Measurements from ENCODE around the gene ACHE.
"Not testable (repeated sequence)": the region's sequence is repeated elsewhere in the genome, so short reads cannot be mapped to it uniquely, and the experiment has no call there.

The ACHE gene

DNA sequence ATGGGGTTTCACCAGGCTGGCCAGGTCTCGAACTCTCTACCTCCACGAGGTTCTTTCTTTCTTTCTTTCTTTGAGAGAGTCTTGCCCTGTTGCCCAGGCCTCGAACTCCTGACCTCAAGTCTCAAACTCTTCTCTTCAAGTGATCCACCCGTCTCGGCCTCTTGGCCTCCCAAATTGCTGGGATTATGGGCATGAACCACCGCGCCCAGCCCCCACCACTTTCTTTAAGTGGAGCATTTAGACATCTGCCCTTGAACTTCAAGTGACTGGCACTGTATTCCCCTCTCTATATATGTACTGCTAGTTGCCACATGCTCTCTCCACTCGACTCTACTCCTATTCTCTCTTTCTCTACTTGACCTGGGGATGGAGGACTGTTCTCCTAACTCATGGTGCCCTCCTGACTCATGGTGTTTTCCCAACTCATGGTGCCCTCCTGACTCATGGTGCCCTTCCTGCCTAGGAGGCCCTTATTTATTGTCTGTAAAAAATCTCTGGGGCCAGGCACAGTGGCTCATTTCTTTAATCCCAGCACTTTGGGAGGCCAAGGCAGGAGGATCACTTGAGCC lies 19.3 kb upstream of the ACHE start:
- no peak overlapping the region for H4K8ac ChIP-seq (ENCODE audit: low read depth, low read length)
- H3K4ac ChIP-seq (ENCODE audit: low read depth, low read length) = no peak overlapping the region
- no peak overlapping the region for H3K18ac ChIP-seq (ENCODE audit: low read length)
- no peaks in the 10 kb centered on the region for H3K79me2 ChIP-seq (ENCODE audit: control insufficient read depth, insufficient read depth, low read length)
- no peak overlapping the region for H3K27ac ChIP-seq (ENCODE audit: low read depth, low read length)
- H3K23ac ChIP-seq (ENCODE audit: low read length) = no peak overlapping the region
- H3K79me1 ChIP-seq (ENCODE audit: low read length) = no peaks in the 10 kb centered on the region
- no peak overlapping the region for H2BK5ac ChIP-seq (ENCODE audit: low read length)
- DNase-seq = no peak
- no peak overlapping the region for H2BK120ac ChIP-seq (ENCODE audit: low read depth, low read length)
- no peak overlapping the region for H3K4me3 ChIP-seq (ENCODE audit: low read length)
- no peak overlapping the region for H3K4me2 ChIP-seq (ENCODE audit: low read length)
- no peaks in the 10 kb centered on the region for H3K4me1 ChIP-seq (ENCODE audit: control insufficient read depth, low read depth, low read length)
- no peaks in the 10 kb centered on the region for H3K27me3 ChIP-seq (ENCODE audit: insufficient read depth, low read length, poor library complexity)
- H4K5ac ChIP-seq (ENCODE audit: low read length) = no peak overlapping the region
- no peak overlapping the region for H2AK5ac ChIP-seq (ENCODE audit: low read length)
- no CpG with 5 or more reads among the region's 8 CpGs for WGBS (ENCODE audit: extremely low coverage, insufficient coverage, low lambda C conversion rate)
- no peak overlapping the region for H3K9ac ChIP-seq (ENCODE audit: low read length)
- H2BK15ac ChIP-seq (replicated peaks; ENCODE audit: low read depth) = no peak overlapping the region
- no peak overlapping the region for H3K56ac ChIP-seq (ENCODE audit: low read length)
- H3K36me3 ChIP-seq (ENCODE audit: control insufficient read depth, insufficient read depth, low read length) = no peaks in the 10 kb centered on the region

DNA sequence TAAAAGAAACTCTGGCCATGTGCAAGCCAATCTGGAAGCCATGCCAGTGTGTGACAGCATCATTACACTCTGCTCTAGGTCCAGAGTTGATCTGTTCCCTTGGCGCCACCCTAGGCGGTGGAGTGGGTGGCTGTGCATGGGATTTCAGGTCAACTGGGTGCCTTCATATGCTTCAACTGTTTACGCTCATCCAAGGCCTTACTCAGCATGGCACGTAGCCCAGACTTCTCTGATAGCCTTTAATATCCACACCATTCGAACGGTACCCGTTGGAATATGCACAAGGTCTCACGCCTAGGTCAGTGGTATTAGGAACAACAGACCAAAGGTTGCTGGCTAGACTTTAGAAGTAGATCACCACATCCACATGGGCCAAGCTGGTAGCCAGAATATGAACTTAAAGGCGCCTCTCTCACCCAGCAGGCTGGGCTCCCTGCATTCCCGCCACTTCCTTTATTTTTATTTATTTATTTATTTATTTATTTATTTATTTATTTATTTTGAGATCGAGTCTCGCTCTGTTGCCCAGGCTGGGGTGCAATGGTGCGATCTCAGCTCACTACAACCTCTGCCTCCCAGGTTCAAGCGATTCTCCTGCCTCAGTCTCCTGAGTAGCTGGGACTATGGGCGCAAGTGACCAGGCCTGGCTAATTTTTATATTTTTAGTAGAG lies 18.7 kb upstream of the ACHE start:
- Histone ChIP-seq H2BK120ac (ENCODE audit: low read depth, low read length) (no peak overlapping the region), H3K4me3 (ENCODE audit: low read length) (no peak overlapping the region), H3K9ac (ENCODE audit: low read length) (no peak overlapping the region), H2BK15ac (replicated peaks; ENCODE audit: low read depth) (no peak overlapping the region), H3K4me1 (ENCODE audit: control insufficient read depth, low read depth, low read length) (no peaks in the 10 kb centered on the region), H3K79me1 (ENCODE audit: low read length) (no peaks in the 10 kb centered on the region), H3K56ac (ENCODE audit: low read length) (no peak overlapping the region), H3K18ac (ENCODE audit: low read length) (no peak overlapping the region), H4K8ac (ENCODE audit: low read depth, low read length) (no peak overlapping the region), H3K79me2 (ENCODE audit: control insufficient read depth, insufficient read depth, low read length) (no peaks in the 10 kb centered on the region), H3K27me3 (ENCODE audit: insufficient read depth, low read length, poor library complexity) (no peaks in the 10 kb centered on the region), H2AK5ac (ENCODE audit: low read length) (no peak overlapping the region), H4K5ac (ENCODE audit: low read length) (no peak overlapping the region), H3K27ac (ENCODE audit: low read depth, low read length) (no peak overlapping the region), H2BK5ac (ENCODE audit: low read length) (no peak overlapping the region), H3K36me3 (ENCODE audit: control insufficient read depth, insufficient read depth, low read length) (no peaks in the 10 kb centered on the region), H3K4ac (ENCODE audit: low read depth, low read length) (no peak overlapping the region), H3K23ac (ENCODE audit: low read length) (no peak overlapping the region), H3K4me2 (ENCODE audit: low read length) (no peak overlapping the region)
- DNase-seq = no peak
- no CpG with 5 or more reads among the region's 15 CpGs for WGBS (ENCODE audit: extremely low coverage, insufficient coverage, low lambda C conversion rate)

DNA sequence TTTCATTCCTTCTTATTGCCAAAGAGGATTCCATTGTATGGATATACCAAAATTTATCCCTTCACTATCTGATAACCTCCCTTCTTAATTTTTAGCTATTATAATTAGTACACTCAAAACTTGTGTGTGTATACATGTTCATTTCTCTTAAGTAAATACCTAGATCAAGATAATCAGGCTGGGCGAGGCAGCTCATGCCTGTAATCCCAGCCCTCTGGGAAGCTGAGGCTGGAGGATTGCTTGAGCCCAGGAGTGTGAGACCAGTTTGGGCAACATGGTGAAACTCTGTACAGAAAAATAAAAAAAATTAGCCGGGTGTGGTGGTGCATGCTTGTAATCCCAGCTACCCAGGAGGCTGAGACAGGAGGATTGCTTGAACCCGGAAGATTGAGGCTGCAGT lies 15.8 kb upstream of the ACHE start:
- no peak overlapping the region for H3K18ac ChIP-seq (ENCODE audit: low read length)
- H3K4me2 ChIP-seq (ENCODE audit: low read length) = no peak overlapping the region
- H2AK5ac ChIP-seq (ENCODE audit: low read length) = no peak overlapping the region
- no peaks in the 10 kb centered on the region for H3K4me1 ChIP-seq (ENCODE audit: control insufficient read depth, low read depth, low read length)
- H3K4ac ChIP-seq (ENCODE audit: low read depth, low read length) = no peak overlapping the region
- H2BK120ac ChIP-seq (ENCODE audit: low read depth, low read length) = no peak overlapping the region
- H2BK5ac ChIP-seq (ENCODE audit: low read length) = no peak overlapping the region
- no peak overlapping the region for H4K8ac ChIP-seq (ENCODE audit: low read depth, low read length)
- DNase-seq = no peak
- H3K23ac ChIP-seq (ENCODE audit: low read length) = no peak overlapping the region
- no CpG with 5 or more reads among the region's 3 CpGs for WGBS (ENCODE audit: extremely low coverage, insufficient coverage, low lambda C conversion rate)
- no peak overlapping the region for H3K56ac ChIP-seq (ENCODE audit: low read length)
- H3K27ac ChIP-seq (ENCODE audit: low read depth, low read length) = no peak overlapping the region
- no peak overlapping the region for H3K4me3 ChIP-seq (ENCODE audit: low read length)
- H3K36me3 ChIP-seq (ENCODE audit: control insufficient read depth, insufficient read depth, low read length) = no peaks in the 10 kb centered on the region
- H3K27me3 ChIP-seq (ENCODE audit: insufficient read depth, low read length, poor library complexity) = no peaks in the 10 kb centered on the region
- H3K9ac ChIP-seq (ENCODE audit: low read length) = no peak overlapping the region
- no peaks in the 10 kb centered on the region for H3K79me1 ChIP-seq (ENCODE audit: low read length)
- no peaks in the 10 kb centered on the region for H3K79me2 ChIP-seq (ENCODE audit: control insufficient read depth, insufficient read depth, low read length)
- H4K5ac ChIP-seq (ENCODE audit: low read length) = no peak overlapping the region
- H2BK15ac ChIP-seq (replicated peaks; ENCODE audit: low read depth) = no peak overlapping the region

DNA sequence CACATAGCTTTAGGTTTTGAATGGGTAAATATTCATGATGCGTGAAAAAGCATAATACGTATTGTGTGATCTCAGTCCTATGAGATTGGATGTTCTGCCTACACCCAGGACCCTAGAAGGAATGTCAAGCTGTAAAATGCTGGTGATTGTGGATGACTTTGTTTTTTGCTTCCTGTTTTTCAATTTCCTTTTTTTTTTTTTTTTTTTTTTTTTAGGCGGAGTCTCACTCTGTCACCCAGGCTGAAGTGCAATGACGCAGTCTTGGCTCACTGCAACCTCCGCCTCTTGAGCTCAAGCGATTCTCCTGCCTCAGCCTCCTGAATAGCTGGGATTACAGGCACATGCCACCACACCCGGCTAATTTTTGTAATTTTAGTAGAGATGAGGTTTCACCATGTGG lies 14.8 kb upstream of the ACHE start:
- H3K56ac ChIP-seq (ENCODE audit: low read length); H3K79me2 ChIP-seq (ENCODE audit: control insufficient read depth, insufficient read depth, low read length); DNase-seq; H3K27ac ChIP-seq (ENCODE audit: low read depth, low read length); H4K8ac ChIP-seq (ENCODE audit: low read depth, low read length); H2AK5ac ChIP-seq (ENCODE audit: low read length); H3K4me3 ChIP-seq (ENCODE audit: low read length); H3K27me3 ChIP-seq (ENCODE audit: insufficient read depth, low read length, poor library complexity); H4K5ac ChIP-seq (ENCODE audit: low read length); H2BK15ac ChIP-seq (replicated peaks; ENCODE audit: low read depth); H3K79me1 ChIP-seq (ENCODE audit: low read length); H3K18ac ChIP-seq (ENCODE audit: low read length); H3K23ac ChIP-seq (ENCODE audit: low read length); H3K4me2 ChIP-seq (ENCODE audit: low read length); H3K9ac ChIP-seq (ENCODE audit: low read length); H3K36me3 ChIP-seq (ENCODE audit: control insufficient read depth, insufficient read depth, low read length); H2BK120ac ChIP-seq (ENCODE audit: low read depth, low read length); H3K4ac ChIP-seq (ENCODE audit: low read depth, low read length); H3K4me1 ChIP-seq (ENCODE audit: control insufficient read depth, low read depth, low read length); H2BK5ac ChIP-seq (ENCODE audit: low read length): not testable (repeated sequence)
- no CpG with 5 or more reads among the region's 7 CpGs for WGBS (ENCODE audit: extremely low coverage, insufficient coverage, low lambda C conversion rate)

DNA sequence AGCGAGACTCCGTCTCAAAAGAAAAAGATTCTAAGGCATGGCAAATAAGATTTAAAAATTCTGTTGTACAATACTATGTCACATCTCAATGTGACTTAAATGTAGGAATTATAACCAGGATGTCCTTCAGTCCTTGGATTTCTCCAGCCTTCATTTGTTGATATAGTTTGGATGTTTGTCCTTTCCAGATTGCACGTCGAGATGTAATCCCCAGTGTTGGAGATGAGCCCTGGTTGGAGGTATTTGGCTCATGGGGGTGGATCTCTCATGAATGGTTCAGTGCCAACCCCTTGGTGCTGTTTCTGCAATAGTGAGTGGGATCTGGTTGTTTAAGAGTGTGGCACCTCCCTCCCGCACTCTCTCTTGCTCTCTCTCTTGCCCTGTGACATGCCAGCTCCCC lies 12.8 kb upstream of the ACHE start:
- no peaks in the 10 kb centered on the region for H3K27me3 ChIP-seq (ENCODE audit: insufficient read depth, low read length, poor library complexity)
- H3K79me2 ChIP-seq (ENCODE audit: control insufficient read depth, insufficient read depth, low read length) = no peaks in the 10 kb centered on the region
- WGBS (ENCODE audit: extremely low coverage, insufficient coverage, low lambda C conversion rate) = no CpG with 5 or more reads among the region's 5 CpGs
- no peak overlapping the region for H3K56ac ChIP-seq (ENCODE audit: low read length)
- no peak overlapping the region for H2BK120ac ChIP-seq (ENCODE audit: low read depth, low read length)
- H3K23ac ChIP-seq (ENCODE audit: low read length) = no peak overlapping the region
- H2BK15ac ChIP-seq (replicated peaks; ENCODE audit: low read depth) = no peak overlapping the region
- H3K9ac ChIP-seq (ENCODE audit: low read length) = no peak overlapping the region
- no peak overlapping the region for H2AK5ac ChIP-seq (ENCODE audit: low read length)
- H3K18ac ChIP-seq (ENCODE audit: low read length) = no peak overlapping the region
- H2BK5ac ChIP-seq (ENCODE audit: low read length) = no peak overlapping the region
- no peak overlapping the region for H4K5ac ChIP-seq (ENCODE audit: low read length)
- no peak overlapping the region for H3K4ac ChIP-seq (ENCODE audit: low read depth, low read length)
- no peaks in the 10 kb centered on the region for H3K4me1 ChIP-seq (ENCODE audit: control insufficient read depth, low read depth, low read length)
- H4K8ac ChIP-seq (ENCODE audit: low read depth, low read length) = no peak overlapping the region
- H3K36me3 ChIP-seq (ENCODE audit: control insufficient read depth, insufficient read depth, low read length) = no peaks in the 10 kb centered on the region
- no peak overlapping the region for H3K4me3 ChIP-seq (ENCODE audit: low read length)
- no peak for DNase-seq
- no peak overlapping the region for H3K27ac ChIP-seq (ENCODE audit: low read depth, low read length)
- H3K79me1 ChIP-seq (ENCODE audit: low read length) = no peaks in the 10 kb centered on the region
- no peak overlapping the region for H3K4me2 ChIP-seq (ENCODE audit: low read length)

DNA sequence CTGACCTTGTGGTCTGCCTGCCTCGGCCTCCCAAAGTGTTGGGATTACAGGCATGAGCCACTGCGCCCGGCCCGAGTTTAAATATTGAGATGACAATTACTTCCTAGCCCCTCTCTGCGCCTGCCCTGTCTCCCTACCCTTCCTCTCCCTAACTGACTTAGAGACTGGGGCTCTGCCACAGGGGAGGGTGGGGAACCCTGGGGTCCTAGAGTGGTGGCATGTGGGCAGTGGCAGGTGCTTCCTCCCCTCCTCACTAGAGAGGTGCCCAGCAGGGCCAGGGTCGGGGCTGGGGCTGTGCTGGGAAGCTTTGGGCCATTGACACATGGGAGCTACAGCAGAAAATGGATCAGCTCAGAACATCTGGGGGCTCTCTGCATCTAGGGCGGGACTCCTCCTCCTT lies 7.0 kb upstream of the ACHE start:
- Histone ChIP-seq H3K79me2 (ENCODE audit: control insufficient read depth, insufficient read depth, low read length) (no peaks in the 10 kb centered on the region), H2BK15ac (replicated peaks; ENCODE audit: low read depth) (no peak overlapping the region), H3K4me1 (ENCODE audit: control insufficient read depth, low read depth, low read length) (no peaks in the 10 kb centered on the region), H2AK5ac (ENCODE audit: low read length) (no peak overlapping the region), H4K5ac (ENCODE audit: low read length) (no peak overlapping the region), H3K18ac (ENCODE audit: low read length) (no peak overlapping the region), H2BK120ac (ENCODE audit: low read depth, low read length) (no peak overlapping the region), H3K79me1 (ENCODE audit: low read length) (no peaks in the 10 kb centered on the region), H3K23ac (ENCODE audit: low read length) (no peak overlapping the region), H3K9ac (ENCODE audit: low read length) (no peak overlapping the region), H2BK5ac (ENCODE audit: low read length) (no peak overlapping the region), H3K27me3 (ENCODE audit: insufficient read depth, low read length, poor library complexity) (no peaks in the 10 kb centered on the region), H3K4me3 (ENCODE audit: low read length) (no peak overlapping the region), H3K36me3 (ENCODE audit: control insufficient read depth, insufficient read depth, low read length) (no peaks in the 10 kb centered on the region), H3K4ac (ENCODE audit: low read depth, low read length) (no peak overlapping the region), H3K27ac (ENCODE audit: low read depth, low read length) (no peak overlapping the region), H4K8ac (ENCODE audit: low read depth, low read length) (no peak overlapping the region), H3K56ac (ENCODE audit: low read length) (no peak overlapping the region), H3K4me2 (ENCODE audit: low read length) (no peak overlapping the region)
- DNase-seq = no peak
- WGBS (ENCODE audit: extremely low coverage, insufficient coverage, low lambda C conversion rate) = no CpG with 5 or more reads among the region's 7 CpGs

All from mesendoderm (in vitro differentiated cells).